ENCODE data around the gene TXNIP.
A peak's percentile ranks its signal among the peaks of the same experiment; 100 is the strongest.

The TXNIP gene

DNA sequence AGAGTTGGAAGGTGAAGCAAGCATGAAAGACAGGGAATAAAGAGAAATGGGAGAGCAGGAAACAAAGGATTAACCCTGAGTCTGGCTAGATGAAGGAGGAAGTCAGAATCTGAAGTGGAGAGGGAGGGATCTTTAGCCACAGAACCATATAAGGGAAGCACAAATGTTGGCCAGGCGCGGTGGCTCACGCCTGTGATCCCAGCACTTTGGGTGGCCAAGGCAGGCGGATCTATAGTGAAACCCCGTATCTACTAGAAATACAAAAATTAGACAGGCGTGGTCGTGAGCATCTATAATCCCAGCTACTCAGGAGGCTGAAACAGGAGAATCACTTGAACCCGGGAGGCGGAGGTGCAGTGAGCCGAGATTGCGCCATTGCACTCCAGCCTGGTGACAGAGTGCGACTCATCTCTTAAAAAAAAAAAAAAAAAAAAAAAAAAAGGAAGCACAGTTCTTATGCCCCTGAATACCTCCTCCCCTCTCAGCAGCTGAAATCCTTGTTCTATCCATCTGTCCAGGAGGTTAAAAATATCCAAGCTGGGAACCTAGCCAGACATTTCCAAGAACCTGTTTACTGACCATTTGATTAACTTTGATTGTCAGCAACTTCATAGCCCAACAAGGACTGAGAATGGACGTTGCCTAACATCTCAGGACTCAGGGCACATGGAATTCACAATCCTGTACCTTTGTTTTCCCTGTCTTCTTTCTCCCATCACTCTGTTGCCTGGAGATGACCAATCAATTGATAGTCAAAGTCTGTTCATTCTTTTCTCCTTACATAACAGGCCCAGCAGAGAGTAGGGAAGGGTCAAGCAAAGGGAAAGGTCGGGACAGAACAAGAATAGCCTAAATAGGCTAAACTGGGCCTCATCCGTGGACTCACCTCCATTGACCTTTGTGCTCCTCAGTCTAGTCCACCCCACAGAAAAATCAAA is 10.6 kb downstream of the TXNIP start:
- DNase-seq = no peak

DNA sequence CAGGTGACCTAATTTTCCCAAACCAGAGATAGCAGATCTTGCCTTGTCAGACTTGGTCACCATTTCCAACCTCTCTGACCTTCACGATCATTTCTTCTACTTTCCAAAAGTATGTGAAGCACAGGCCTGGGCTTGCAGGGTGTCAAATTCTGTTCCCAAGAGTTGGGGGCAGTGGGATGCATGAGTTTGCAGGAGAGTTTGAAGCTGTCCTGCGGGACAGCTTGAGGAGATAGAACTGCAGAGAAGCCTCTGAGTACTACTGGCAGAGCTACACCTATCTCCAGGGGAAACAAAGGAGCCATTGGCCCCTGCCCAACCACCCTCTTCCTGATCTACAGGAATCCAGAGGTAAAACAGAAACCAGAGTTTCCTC is 11.3 kb downstream of the TXNIP start:
- no peak for DNase-seq

DNA sequence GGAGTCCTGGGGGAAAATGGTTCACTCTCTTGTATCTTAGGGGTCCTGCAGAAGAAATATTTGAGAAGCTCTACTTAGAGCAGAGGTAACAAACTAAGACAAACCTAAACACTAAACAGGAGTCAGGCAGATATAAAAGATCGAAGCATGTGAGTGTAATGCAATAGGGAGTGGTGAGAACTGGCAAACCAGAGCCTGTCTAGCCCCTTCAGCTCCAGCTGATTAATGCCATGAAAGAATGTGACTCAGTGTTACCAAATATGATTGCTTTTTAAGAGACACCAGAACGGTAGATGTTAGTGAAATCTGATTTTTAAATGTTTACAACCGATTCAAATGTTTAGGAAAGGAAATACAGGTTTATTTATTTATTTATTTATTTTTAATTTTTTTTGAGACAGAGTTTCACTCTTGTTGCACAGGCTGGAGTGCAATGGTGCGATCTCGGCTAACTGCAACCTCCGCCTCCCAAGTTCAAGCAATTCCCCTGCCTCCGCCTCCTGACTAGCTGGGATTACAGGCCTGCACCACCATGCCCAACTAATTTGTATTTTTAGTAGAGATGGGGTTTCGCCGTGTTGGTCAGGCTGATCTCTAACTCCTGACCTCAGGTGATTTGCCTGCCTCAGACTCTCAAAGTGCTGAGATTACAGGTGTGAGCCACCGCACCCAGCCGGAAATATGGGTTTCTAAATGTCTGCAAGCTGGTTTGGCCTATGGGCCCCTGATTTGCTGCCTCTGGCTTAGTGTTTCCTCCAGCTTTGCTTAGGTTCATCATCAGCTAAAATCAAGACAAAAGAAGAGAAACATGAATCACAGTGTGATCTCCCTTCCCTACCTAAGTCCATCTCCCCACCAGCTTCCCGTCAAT is 12.2 kb downstream of the TXNIP start:
- DNase-seq = no peak

DNA sequence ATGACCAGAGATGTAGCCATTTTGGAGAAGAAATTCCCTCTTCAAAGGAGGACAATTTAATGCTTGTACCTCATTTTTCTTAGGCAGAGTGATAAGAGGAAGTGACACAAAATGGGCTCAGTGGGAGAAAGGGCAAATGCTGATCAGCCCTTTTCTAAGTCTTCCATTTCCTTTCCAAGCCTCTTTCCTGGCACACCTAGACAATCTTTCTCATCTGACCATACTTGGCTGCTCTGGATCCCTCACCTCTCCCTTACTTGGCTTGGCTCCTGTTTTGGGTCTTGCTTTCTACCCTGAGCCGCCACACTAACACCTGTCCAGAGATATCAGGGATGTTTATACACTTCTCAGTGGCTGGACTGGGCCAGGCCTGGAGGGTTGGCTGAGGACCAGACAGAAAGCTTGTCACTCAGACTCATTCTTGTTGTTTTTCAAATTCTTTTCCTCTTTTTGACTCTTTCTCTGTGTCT is 13.1 kb downstream of the TXNIP start:
- no peak for DNase-seq

DNA sequence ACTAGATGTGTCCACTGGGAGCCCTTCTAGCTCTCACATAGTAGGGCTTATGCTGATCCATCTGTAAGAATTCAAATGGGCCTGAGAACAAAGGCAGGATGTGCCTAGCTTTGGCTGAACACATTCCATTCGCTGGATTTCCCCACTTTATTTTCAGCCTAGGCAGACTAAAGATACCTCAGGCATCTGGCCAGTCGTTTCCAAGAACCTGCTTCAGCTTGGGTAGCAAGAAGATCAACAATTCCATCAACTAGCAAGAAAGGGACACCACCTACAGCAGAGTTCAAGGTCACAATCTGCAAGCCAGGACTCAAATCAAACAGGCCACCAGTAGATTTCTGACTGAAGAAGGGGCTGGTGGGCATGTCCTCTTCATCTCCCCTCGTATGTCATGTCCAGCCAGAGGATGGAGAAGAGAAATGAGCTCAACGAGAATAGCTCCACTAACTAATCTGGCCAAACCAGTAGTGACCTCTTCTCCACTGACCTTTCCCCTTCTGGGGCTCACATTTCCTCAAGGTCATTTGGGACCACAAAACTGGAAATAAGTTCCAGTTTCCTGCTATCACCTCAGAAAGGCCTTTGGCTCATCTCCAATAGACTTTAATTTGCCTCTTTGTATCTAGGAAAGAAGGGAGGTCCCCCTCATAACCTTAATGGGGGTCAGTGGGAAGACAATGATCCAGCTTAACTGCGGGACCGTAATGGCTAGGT is 14.2 kb downstream of the TXNIP start:
- no peak for DNase-seq

DNA sequence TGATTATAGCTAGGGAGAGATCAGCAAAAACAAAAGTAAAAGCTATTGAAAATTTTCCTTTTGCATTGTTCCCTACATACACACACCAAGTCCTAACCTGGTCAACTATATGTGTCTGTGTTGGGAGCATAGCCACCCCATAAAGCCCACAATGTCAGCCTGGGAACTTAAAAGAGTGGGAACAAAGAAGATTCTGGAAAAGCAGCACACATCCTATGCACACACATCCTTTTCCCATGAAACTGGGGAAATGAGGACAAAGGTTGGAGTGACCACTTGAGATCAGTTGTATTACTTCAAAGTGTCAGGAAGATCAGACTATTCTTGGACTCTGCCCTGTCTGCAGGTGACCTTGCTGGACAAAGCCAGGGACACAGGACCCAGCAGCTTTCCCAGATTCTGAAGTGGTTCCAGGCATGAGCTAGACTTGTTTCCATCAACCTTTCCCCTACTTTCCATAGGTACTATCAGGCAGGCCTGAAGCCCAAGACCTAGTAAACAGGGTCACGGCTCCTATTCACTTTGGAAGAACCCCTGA is 15.9 kb downstream of the TXNIP start:
- no peak for DNase-seq

DNA sequence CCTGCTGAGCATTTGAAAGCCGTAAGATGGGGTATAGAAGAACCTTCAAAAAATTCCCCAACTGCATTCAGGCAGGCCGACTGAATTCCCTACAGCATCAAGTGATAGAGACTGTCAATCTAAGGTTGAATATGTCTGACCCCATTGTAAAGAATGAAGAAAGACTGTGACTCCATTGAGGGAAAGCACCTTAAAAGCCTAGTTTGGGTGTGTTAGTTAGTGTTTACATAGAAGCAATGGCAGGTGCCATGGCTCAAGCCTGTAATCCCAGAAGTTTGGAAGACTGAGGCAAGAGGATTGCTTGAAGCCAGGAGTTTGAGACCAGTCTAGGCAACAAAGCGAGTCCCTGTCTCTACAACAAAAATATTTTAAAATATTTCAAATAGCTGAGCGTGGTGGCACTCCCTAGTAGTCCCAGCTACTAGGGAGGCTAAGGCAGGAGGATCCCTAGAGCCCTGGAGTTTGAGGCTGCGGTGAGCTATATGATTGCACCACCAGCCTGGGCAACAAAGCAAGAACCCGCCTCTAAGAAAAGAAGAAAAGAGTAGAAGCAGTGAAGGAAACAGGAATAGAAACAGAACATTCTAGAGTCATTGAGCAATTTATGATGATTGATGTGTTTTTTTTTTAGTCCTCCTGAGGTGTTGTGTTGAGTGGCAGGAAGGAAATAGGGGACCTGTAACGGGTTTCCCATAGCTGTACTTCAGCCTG is 16.5 kb downstream of the TXNIP start:
- no peak for DNase-seq

DNA sequence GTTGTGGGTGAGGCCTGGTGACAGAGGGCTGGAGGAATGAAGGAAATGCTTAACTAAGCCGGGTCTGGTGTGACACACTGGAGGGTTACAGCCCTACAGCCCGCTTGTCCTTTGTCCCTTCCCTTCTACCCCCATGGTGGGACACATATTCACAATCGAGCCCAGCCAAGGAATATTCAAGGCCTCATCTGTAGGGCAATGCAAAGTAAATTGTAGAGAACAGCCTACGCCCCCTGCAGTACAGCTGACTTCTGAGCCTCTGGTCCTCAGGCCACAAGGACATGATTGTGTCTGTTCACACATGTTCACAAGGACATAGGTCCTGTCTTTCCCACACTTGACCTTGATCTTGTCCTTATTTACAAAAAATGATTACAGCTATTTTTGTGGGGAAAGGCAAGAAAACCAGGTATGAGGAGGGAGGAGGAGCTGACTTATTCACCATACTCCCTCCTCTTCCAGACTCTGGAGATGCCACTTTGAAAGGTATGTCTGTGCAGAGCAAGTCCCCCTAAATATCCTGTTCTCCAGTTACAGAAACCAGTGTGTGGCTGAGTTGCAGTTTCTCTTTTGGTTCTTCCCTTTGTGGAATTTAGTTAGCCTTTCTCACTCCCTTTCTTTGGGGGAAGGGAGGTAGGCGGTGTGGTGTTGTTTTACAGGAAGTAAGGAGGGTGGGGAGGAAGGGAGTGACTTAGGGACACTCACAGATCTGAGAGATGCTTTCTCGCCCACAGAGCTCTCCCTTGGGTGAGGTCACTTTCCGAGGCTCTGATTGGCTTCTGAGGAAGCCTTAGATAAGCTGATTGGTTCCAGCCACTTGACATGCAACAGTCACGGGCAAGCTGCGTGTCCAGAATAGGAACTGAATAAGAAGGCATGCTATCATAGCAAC is 17.3 kb downstream of the TXNIP start:
- peak; percentile 62 for DNase-seq

DNA sequence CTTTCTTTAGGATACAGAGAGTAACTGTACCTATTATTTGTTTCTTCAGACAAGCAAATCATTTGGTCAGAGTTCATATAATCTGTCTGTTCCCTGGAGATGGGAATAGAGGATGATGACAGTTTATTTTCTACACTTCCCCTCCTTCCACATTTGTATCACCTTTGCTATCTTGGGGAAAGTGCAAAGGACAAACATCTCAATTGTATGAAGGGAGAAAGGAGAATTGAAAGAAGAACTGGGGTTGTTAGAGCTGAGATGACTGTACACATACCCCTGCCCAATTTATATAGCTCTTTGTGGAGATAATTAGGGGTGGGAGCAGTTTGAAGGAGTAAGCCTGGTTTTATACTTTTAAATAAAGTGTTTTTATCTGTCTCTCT is 17.9 kb downstream of the TXNIP start:
- DNase-seq = no peak

DNA sequence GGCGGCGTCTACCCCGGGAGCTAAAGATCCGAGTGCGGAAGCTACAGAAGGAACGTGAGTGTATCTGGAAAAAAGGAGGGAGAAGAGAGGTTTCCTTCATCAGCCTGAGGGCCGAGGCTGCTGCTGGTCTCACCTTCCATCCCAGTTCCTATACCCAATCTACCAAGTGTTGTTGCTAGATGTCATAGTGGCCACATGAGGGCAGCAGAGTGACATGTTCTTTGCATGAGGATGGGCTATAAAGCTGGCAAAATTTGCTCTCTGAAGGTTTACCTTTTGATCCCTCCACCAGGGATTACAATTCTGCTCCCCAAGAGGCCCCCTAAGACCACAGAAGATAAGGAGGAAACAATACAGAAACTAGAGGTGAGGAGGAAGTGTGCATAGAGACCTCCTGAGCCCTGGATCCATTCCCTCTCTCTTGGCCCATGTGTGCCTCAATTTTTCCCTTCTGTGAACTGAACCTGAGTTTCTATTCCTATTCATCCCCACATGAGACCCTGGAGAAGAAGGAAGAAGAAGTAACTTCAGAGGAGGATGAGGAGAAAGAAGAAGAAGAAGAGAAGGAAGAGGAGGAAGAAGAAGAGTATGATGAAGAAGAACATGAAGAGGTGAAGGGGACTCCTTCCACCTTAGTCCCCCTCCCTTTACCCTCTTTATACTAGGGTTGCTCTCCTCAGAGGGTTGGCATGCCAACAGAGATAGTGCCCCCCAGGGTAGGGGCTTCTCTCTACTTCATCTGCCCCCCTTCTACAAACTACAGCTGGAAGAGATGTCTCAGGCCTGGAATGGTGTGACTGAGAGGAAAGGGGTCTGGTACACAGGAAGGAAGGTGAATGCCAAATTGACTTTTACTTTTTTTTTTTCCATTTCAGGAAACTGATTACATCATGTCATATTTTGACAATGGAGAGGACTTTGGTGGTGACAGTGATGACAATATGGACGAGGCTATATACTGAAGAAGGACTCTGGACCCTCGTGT is 18.6 kb downstream of the TXNIP start:
- peak; percentile 56 for DNase-seq

DNA sequence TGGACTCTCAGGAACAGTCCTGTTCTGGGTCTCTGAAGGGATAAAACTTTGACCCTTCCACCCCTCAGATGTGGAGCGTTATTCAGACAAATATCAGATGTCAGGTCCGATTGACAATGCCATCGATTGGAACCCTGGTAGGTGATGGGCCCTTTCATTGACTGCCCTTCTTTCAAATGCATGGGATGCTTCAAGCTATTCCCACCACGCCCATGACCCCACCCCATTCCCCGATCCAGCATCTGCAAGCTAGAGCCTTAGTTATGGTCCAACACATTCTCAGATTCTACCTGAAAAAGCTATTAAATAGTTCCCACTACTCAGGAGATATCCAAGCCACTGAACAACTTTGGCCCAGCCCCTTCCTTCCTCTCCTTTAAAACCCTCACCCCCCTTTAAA is 19.4 kb downstream of the TXNIP start:
- DNase-seq = no peak

DNA sequence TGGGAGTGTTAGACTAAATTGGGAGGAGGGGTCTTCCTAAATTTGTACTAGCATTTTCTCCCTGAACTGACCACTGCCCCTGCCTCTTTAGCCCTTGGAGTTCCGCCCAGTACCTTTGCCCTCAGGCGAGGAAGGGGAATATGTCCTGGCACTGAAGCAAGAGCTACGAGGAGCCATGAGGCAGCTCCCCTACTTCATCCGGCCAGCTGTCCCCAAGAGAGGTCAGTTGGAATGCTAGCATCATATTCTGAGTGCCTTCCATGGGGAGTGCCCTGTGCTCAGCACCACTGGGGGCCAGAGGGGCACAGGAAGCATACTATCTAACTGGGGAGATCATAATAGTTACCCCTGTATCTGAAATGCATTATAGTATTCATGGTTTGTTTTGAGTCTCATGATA is 21.2 kb downstream of the TXNIP start:
- DNase-seq = no peak

DNA sequence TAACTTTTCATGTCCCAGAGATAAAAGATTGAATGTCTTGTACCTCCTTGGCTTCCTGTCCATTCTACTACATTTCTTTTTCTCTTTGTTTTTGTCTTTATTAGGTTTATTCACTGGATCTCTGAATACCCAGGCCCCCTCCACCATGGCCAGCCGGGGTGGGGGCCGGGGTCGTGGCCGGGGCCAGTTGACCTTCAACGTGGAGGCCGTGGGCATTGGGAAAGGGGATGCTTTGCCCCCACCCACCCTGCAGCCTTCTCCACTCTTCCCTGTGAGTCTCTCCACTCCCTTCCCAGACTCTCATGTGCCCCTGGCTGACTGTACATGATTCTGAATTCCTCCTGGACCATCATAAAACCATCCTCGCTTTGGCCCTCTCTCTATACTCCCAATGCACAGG is 21.7 kb downstream of the TXNIP start:
- DNase-seq = no peak

DNA sequence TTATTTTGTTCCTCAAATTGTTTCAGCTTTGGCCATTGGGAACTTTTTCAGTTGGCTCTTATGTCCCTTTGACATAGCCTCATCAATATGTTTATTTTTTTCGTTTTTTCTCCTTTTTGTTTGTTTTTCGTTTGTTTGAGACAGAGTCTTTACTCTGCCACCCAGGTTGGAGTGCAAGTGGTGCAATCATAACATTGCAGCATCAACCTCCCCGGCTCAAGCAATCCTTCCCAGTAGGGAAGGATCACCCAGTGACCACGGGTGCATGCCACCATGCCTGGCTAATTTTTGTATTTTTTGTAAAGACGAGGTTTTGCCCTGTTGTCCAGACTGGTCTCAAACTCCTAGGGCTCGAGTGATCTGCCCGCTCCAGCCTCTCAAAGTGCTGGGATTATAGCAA is 23.8 kb downstream of the TXNIP start:
- no peak for DNase-seq

DNA sequence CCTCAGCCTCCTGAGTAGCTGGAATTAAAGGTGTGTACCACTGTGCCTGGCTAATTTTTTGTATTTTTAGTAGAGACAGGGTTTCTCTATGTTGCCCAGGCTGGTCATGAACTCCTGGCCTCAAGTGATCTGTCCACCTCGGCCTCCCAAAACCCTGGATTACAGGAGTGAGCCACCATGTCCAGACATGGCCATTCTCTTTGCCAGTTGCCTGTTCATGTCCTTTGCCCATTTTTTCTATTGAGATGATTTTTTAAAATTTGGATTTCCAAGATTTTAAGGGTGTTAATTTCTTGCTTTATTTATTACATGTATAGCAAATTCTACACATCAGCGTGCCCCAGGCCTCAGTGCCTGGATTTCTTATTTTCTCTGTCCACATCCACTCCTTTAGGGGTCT is 29.1 kb downstream of the TXNIP start:
- no peak for DNase-seq

DNA sequence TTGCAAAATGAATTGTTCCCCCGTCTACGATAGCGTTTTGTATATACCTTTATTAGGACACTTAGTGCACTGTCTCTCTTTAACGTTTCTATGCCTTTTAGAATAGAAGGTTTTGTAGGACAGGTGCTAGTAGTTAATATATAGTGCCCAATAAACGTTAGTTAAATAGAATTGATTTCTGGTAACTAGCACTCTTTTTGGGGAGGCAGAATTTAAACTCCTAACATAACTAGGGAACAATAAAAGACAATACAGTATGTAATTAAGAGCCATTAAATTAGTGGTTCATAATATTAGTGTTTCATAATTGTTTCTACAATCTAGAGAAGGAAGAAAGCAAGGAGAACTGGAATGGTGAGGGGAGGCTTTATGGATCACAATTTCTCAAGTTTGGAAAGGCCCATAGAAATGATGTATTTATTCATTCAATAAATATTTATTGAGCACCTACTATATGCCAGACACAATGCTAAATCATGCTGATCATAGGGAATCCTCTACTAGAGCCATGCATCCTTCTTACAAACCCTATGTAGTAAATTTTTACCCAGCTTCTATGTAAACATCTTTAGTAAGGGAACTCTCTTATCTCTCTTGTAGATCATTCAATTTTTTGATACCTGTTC is 31.1 kb downstream of the TXNIP start:
- no peak for DNase-seq

DNA sequence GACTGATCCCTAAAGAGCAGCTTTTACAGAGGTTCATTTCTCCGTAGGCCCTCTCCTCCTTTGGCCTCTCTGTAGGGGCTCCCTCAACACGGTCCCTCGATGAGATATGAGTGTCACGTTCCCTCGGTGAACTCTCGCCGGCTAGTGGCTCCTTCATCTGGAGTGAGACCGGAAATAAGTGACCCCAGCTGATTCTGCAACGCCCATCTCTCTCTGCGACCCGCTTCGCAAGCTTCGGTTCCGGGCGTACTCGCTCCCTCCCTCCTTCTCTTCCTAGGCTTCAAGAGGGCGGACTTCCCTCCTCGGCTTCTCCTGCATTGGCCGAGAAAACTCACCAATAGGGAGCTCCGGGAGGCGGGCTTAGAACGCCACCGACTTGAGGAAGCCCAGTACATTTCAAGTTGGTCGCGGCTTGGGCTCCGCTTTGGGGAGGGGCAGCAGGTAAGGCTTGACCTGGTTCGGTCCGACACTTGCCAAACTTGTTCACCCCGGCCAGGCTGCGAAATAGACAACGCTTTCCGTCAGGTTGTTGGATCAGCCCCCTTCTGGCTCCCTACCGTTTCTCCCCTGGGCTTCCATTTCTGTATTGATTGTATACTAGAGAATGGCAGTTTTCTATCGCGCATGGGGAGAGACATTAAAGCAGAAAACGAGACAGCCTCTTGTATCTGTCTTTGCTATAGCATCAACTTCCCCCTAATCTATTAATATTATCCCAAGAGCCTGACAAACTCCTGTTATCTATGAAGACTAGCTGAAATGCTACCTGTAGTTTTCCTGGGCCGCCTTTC is 31.9 kb downstream of the TXNIP start, which contains the start of the genes ANKRD34A and POLR3GL:
TSS of gene ANKRD34A (minus strand) at position 248 of the 791 bp plus-strand sequence. CDS start 2,816 bp downstream, outside the sequence.
TSS of gene POLR3GL (plus strand) at position 363 of the 791 bp plus-strand sequence. CDS start 10,176 bp downstream, outside the sequence.
- peak; percentile 87 for DNase-seq
